GM03348 (cell line): ENCODE results near the gene ASPN.

Source experiments
- DNase-seq: peaks from one replicate; pipeline ENCODE4 v3.0.0; 2012; ENCODE audit warnings: low spot score

Gene ASPN

GRCh38 chr9:92504881-92505280 lies 22.6 kb upstream of the ASPN start:
- no peak for DNase-seq

GRCh38 chr9:92503156-92503555 lies 20.9 kb upstream of the ASPN start:
- DNase-seq: no peak

- peak; percentile 79 for DNase-seq
Observed at GRCh38 chr9:92501671-92502393, 19.5 kb upstream of the ASPN start.

GRCh38 chr9:92500725-92501124 lies 18.4 kb upstream of the ASPN start:
- no peak for DNase-seq

- DNase-seq: no peak
Observed at GRCh38 chr9:92499701-92500100, 17.4 kb upstream of the ASPN start.

GRCh38 chr9:92496396-92497176 lies 14.3 kb upstream of the ASPN start:
- DNase-seq: no peak

- no peak for DNase-seq
Observed at GRCh38 chr9:92494856-92495255, 12.6 kb upstream of the ASPN start.

- DNase-seq: no peak
Observed at GRCh38 chr9:92493749-92494387, 11.6 kb upstream of the ASPN start.

- DNase-seq: no peak
Observed at GRCh38 chr9:92492781-92493401, 10.6 kb upstream of the ASPN start.

- peak; percentile 50 for DNase-seq
Observed at GRCh38 chr9:92488681-92489550, 6.6 kb upstream of the ASPN start.

- no peak for DNase-seq
Observed at GRCh38 chr9:92486371-92486770, 4.1 kb upstream of the ASPN start.

- DNase-seq: no peak
Observed at GRCh38 chr9:92484563-92484962, 2.3 kb upstream of the ASPN start.

GRCh38 chr9:92483627-92484545 lies 1.6 kb upstream of the ASPN start:
- DNase-seq: no peak

GRCh38 chr9:92482805-92483204 lies 499 bp upstream of the ASPN start:
- no peak for DNase-seq

GRCh38 chr9:92480986-92481633 lies 1.2 kb downstream of the ASPN start:
- DNase-seq: no peak

GRCh38 chr9:92480291-92480771 lies 2.0 kb downstream of the ASPN start:
- no peak for DNase-seq

GRCh38 chr9:92479346-92479745 lies 3.0 kb downstream of the ASPN start:
- DNase-seq: no peak

GRCh38 chr9:92478783-92479182 lies 3.5 kb downstream of the ASPN start:
- no peak for DNase-seq

- no peak for DNase-seq
Observed at GRCh38 chr9:92476962-92477361, 5.3 kb downstream of the ASPN start.

GRCh38 chr9:92474587-92474986 lies 7.7 kb downstream of the ASPN start:
- DNase-seq: no peak
